A549 (cell line): ENCODE data around the gene RNU2-63P.

Experiments
- HDAC2 ChIP-seq: fragments of 200-600 bp; sonication (generic); IDR thresholded peaks from 2 replicates; pipeline ENCODE4 v1.6.1; 2016
- HOXA7 ChIP-seq: fragments of 250-450 bp; sonication (Bioruptor Pico); IDR thresholded peaks from 2 replicates; pipeline ENCODE4 v1.5.0; 2020; ENCODE audit warnings: mild to moderate bottlenecking, moderate library complexity
- HOXB13 ChIP-seq: fragments of 250-450 bp; sonication (Bioruptor Pico); IDR thresholded peaks from 2 replicates; pipeline ENCODE4 v1.5.0; 2020; ENCODE audit warnings: low read depth, mild to moderate bottlenecking, moderate library complexity
- JUN ChIP-seq, 2 experiments: fragments of >200 bp; sonication (Bioruptor Twin); formaldehyde crosslinking; IDR thresholded peaks; 2 replicates in 1 of 2; 3 replicates in 1 of 2; pipeline ENCODE4 v1.6.1; 2016 to 2017
- MAFK ChIP-seq: fragments of 450-650 bp; IDR thresholded peaks from 2 replicates; pipeline ENCODE4 v1.6.1; 2014; ENCODE audit not compliant: partially characterized antibody
- RARB ChIP-seq: fragments of 250-450 bp; sonication (Bioruptor Pico); IDR thresholded peaks from 2 replicates; pipeline ENCODE4 v1.8.0; 2021; ENCODE audit warnings: mild to moderate bottlenecking, moderate library complexity
- SMC3 ChIP-seq: fragments of >200 bp; sonication (Bioruptor Twin); formaldehyde crosslinking; IDR thresholded peaks from 3 replicates; pipeline ENCODE4 v1.6.1; 2018; ENCODE audit warnings: inconsistent platforms
- ZFP36 ChIP-seq: fragments of 450-650 bp; IDR thresholded peaks from 2 replicates; pipeline ENCODE4 v1.6.1; 2014; ENCODE audit warnings: borderline replicate concordance; ENCODE audit not compliant: partially characterized antibody
- TF ChIP-seq, protein P1 (sequence below): fragments of >200 bp; sonication (Bioruptor Twin); formaldehyde crosslinking; IDR thresholded peaks from 3 replicates; pipeline ENCODE4 v1.5.1; 2016

DNA sequence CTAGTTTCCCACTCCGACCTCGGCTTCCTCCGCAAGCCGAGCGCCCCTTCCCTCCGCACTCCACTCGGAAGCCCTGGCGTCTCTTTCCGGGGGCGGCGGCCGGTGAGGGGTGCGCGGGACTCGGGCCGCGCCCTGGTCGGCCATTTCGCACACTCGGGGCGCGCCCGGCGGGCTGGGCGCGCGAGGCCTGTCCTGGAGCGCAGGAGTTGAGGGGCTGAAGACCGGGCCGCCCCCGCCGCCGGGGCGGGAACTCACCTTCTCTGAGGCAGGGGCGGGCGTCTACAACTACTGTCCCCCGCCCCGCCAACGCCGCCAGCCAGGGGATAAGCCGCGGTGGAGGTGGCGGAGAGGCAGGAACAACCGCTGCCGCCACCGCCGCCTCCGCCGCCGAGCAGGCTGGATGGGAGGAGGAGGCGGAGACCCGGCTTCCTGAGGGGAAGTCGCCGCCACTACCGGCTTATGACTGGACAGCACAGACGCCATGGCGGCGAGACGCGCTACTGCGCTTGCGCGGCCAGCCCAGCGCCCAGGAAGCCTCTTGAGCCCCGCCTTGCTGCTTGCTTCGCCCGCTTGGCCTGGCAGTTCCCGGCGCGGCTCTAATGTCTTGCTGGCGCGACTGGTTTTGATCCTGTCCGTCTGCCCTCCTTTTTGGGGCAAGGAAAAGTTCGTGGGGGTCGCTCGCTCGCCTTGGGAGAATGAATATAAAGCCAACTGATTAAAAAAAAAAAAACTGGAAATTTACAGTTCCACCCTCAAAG is 39.2 kb upstream of the RNU2-63P start, which contains the start of gene KRCC1:
- TF ChIP-seq, protein P1, sequence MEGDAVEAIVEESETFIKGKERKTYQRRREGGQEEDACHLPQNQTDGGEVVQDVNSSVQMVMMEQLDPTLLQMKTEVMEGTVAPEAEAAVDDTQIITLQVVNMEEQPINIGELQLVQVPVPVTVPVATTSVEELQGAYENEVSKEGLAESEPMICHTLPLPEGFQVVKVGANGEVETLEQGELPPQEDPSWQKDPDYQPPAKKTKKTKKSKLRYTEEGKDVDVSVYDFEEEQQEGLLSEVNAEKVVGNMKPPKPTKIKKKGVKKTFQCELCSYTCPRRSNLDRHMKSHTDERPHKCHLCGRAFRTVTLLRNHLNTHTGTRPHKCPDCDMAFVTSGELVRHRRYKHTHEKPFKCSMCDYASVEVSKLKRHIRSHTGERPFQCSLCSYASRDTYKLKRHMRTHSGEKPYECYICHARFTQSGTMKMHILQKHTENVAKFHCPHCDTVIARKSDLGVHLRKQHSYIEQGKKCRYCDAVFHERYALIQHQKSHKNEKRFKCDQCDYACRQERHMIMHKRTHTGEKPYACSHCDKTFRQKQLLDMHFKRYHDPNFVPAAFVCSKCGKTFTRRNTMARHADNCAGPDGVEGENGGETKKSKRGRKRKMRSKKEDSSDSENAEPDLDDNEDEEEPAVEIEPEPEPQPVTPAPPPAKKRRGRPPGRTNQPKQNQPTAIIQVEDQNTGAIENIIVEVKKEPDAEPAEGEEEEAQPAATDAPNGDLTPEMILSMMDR, result no peak
- TF ChIP-seq SMC3 (no peak), HDAC2 (no peak; the same call in 1 of the 2 replicates), JUN (IDR thresholded peaks at IDR 0.05) (peak; percentile 92 to 97), HOXA7 (CRISPR knock-in tag) (no peak), HOXB13 (CRISPR knock-in tag) (no peak; the same call in 1 of the 2 replicates), MAFK (no peak), RARB (CRISPR knock-in tag) (no peak), ZFP36 (no peak)
